GM18861 (cell line): ENCODE results near the gene HINFP.
"Not testable (repeated sequence)": the region's sequence is repeated elsewhere in the genome, so short reads cannot be mapped to it uniquely, and the experiment has no call there.

Experiments
- ATAC-seq: cut with Tn5 transposase; IDR thresholded peaks from one replicate; pipeline ENCODE4 v1.9.1; 2021; ENCODE audit not compliant: unreplicated experiment

HINFP gene

GRCh38 chr11:119117004-119117706 is 4.2 kb upstream of the HINFP start:
- ATAC-seq = no peak

DNA sequence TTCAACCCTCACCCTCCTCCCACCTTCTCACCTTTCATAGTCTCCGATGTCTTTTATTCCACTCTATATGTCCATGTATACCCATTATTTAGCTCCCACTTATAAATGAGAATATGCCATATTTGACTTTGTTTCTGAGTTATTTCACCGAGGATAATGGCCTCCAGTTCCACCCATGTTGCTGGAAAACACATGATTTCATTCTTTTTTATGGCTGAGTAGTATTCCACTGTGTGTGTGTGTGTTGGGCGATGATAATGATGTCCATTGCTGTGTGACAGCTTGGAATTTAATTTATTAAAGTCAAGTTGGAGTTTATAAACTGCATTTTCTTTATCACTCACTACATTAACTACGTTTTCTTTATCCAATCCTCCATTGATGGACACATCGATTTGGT is 3.2 kb upstream of the HINFP start:
- no peak for ATAC-seq

DNA sequence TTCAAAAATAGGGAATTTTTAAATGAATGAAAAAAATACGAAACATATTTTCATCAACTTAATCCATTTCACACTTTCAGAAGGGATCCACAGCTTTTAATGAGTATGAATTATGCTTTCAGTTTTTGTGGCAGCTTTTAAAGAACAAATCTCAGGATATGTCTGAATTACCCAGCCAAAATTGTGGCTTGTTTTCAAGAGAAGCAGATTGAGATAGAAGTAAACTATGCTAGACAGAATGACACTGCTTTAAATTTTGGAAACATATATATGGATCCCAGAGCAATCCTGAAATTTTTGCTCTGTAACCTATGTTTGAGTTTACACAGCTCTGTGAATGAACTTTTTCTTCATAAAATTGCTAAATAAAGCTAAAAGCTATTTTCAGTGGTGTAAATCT is 2.4 kb upstream of the HINFP start:
- ATAC-seq = no peak

DNA sequence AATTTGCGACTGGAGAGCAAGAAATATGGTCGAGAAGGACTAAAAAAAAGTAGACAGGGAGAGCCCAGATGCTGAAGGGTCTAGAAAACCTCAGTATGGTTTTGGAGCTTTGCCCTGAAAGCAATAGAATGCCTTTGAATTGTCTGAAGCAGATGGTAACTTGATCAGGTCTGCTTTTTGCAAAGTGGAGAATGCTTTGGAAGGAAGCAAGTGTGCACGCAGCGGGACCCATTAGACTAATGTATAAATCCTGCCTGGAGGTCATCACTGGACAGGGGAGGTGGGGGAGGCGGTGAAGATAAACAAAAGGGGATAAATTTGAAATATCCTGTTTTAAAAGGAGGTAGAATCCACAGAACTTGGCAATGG is 757 bp upstream of the HINFP start:
- ATAC-seq = no peak

- ATAC-seq = no peak
These were observed 388 bp downstream of the HINFP start for GRCh38 chr11:119121811-119122124.

- ATAC-seq = no peak
These were observed 4.4 kb downstream of the HINFP start for GRCh38 chr11:119125821-119126220.

GRCh38 chr11:119126675-119127268 is 5.4 kb downstream of the HINFP start:
- no peak for ATAC-seq

- no peak for ATAC-seq
These were observed 9.3 kb downstream of the HINFP start for GRCh38 chr11:119130662-119131061.

- ATAC-seq = no peak
These were observed 13.1 kb downstream of the HINFP start for GRCh38 chr11:119134389-119134978.

DNA sequence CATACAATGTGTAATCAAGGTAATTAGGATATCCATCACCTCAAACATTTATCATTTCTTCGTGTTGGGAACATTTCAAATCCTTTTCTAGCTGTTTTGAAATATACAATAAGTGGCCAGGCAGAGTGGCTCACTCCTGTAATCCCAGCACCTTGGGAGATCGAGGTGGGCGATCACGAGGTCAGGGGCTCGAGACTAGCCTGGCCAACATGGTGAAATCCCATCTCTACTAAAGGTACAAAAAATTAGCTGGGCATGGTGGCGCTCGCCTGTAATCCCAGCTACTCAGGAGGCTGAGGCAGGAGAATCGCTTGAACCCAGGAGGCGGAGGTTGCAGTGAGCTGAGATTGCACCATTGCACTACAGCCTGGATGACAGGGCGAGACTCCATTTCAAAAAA is 17.9 kb downstream of the HINFP start:
- ATAC-seq = not testable (repeated sequence)

DNA sequence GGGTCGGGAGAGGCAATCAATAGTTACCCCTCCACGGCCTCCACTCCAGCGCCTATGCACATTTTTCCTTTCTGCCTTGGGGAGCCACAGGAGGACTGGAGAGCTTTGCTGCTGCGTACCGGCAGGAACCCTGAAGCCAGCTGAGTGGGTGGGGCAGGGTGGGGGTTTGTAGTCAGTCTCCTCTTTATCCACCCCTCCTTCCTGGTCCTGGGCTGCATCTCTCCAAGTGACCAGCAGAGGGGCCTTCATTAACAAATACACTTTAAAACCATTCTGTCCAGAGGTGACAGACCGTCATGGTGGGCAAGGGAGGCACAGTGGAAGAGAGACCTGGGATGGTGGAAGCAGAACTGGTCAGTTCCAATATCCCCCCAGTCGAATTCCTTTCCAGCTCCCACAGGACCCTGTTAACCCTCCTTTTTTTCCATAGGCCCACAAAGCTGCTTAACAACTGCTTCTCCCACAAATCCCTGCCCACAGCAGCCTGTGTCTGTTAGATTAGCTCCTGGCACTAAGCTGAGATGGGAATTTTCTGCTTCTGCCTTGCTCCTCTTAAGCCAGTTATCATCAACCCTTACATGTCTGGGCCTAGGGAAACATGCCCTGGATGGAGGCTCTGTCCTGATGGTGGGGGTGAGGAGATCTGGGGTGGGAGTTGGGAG is 23.6 kb downstream of the HINFP start:
- no peak for ATAC-seq

DNA sequence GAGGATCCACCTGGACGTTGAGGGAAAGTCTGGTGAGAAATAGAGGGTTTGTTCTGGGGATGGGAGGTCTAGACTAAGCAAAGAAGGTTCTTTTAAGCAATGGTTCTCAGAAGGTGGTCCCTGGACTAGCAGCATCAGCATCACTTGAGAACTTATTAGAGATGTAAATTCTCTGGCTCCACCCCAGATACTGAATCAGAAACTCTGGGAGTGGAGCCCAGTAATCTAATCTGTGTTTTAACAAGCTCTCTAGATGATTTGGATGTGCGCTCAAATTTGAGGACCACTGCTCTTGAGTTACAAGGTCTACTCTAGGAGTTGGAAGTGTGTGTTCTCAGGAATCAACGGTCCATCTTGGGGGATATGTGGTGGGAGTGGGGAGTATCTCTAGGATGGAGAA is 24.2 kb downstream of the HINFP start:
- no peak for ATAC-seq

GRCh38 chr11:119147604-119148333 is 26.4 kb downstream of the HINFP start:
- no peak for ATAC-seq

- no peak for ATAC-seq
These were observed 27.3 kb downstream of the HINFP start for GRCh38 chr11:119148720-119149017.

GRCh38 chr11:119149018-119149785 is 27.8 kb downstream of the HINFP start, which contains the start of gene ABCG4:
TSS of gene ABCG4 (plus strand) at chr11:119149052. CDS start at chr11:119149966, 914 bp downstream.
- ATAC-seq = no peak

DNA sequence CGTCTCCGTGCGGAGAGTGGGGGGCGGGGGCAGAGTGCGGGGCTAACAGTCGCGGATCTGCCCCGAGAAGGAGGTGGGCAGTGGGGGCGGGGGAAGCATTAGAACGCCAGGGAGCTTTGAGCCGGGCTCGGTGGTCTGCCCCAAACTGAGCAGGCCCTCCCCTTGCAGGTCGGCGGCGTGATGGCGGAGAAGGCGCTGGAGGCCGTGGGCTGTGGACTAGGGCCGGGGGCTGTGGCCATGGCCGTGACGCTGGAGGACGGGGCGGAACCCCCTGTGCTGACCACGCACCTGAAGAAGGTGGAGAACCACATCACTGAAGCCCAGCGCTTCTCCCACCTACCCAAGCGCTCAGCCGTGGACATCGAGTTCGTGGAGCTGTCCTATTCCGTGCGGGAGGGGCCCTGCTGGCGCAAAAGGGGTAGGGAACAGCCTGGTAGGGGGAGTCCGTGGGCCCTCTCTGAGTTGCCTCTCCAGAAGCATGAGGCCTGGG is 28.5 kb downstream of the HINFP start:
- no peak for ATAC-seq

DNA sequence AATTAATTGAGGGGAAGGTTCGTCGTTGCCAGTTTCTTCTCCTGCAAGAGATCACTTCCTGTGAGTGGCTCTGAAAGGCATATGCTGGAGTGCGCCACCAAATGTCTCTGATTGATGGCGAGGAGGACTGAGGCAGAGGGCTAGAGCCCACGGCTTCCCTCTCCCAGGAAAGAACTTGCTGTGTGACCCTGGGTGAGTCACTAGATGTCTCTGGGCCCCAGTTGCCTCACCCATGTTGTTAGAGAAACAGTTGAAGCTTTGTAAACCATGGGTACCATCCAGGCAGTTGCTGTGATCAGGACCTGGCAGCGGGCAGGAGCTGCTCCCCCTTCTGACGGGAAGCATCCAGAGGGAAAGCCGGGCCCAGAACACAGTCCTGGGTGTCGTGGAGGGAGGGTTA is 30.7 kb downstream of the HINFP start:
- ATAC-seq = no peak

- no peak for ATAC-seq
These were observed 31.2 kb downstream of the HINFP start for GRCh38 chr11:119152604-119153003.

- ATAC-seq = no peak
These were observed 31.9 kb downstream of the HINFP start for GRCh38 chr11:119153049-119153818.

DNA sequence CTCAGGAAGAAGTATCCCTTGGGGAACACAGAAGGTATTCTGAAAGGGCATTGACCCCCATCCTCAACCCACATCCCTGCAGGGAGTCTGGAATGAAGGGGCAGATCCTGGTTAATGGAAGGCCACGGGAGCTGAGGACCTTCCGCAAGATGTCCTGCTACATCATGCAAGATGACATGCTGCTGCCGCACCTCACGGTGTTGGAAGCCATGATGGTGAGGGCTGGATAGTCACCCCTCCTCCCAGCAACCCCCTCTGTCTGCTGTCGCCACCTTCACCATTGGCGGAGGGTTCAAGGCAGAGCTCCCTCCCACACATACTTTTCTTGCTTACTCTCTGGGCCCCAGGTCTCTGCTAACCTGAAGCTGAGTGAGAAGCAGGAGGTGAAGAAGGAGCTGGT is 32.8 kb downstream of the HINFP start:
- no peak for ATAC-seq
